PFSK-1 (cell line): ENCODE measurements around the gene OXER1.

Source experiments
- POLR2AphosphoS5 ChIP-seq: IDR thresholded peaks from 2 replicates; pipeline ENCODE4 v1.6.1; 2012; ENCODE audit warnings: low read depth, mild to moderate bottlenecking, control low read depth, low read length, moderate library complexity
- SIN3A ChIP-seq: IDR thresholded peaks from 2 replicates; pipeline ENCODE4 v1.6.1; 2012; ENCODE audit warnings: mild to moderate bottlenecking, low read length, moderate library complexity, borderline replicate concordance; ENCODE audit not compliant: insufficient read depth
- TAF1 ChIP-seq: IDR thresholded peaks from 2 replicates; pipeline ENCODE4 v1.6.1; 2012; ENCODE audit warnings: low read length, control low read depth, borderline replicate concordance; ENCODE audit not compliant: insufficient read depth
- TF ChIP-seq, protein P1 (sequence below), 2 experiments: IDR thresholded peaks; 2 replicates each; pipeline versions ENCODE4 v1.6.1 to v1.8.0; 2011 to 2012; ENCODE audit warnings: low read depth in 2 of 2, low read length in 2 of 2, control low read depth in 1 of 2, inconsistent platforms in 1 of 2, mild to moderate bottlenecking in 1 of 2, moderate library complexity in 1 of 2; ENCODE audit not compliant: insufficient read depth in 1 of 2

DNA sequence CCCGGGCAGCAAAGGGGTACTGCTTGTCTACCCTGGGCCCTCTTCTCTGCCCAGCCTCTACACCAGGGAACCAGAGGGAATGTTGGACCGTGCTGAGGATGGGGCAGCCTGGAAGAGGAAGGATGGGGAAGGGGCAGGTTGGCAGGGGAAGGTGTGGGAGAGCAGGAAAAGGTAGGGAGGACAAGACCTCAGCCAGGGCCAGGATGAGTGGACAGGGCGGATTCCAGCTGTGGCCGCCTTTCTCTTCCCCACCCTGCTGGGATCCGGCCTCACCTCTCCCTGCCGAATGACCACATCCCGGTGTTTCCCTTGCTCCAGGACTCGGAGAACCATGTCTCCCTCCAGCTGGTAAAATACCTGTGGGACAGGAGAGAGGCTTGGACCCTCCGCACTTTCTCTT is 19.6 kb upstream of the OXER1 start:
- no peak for TF ChIP-seq TAF1
- TF ChIP-seq, protein P1, sequence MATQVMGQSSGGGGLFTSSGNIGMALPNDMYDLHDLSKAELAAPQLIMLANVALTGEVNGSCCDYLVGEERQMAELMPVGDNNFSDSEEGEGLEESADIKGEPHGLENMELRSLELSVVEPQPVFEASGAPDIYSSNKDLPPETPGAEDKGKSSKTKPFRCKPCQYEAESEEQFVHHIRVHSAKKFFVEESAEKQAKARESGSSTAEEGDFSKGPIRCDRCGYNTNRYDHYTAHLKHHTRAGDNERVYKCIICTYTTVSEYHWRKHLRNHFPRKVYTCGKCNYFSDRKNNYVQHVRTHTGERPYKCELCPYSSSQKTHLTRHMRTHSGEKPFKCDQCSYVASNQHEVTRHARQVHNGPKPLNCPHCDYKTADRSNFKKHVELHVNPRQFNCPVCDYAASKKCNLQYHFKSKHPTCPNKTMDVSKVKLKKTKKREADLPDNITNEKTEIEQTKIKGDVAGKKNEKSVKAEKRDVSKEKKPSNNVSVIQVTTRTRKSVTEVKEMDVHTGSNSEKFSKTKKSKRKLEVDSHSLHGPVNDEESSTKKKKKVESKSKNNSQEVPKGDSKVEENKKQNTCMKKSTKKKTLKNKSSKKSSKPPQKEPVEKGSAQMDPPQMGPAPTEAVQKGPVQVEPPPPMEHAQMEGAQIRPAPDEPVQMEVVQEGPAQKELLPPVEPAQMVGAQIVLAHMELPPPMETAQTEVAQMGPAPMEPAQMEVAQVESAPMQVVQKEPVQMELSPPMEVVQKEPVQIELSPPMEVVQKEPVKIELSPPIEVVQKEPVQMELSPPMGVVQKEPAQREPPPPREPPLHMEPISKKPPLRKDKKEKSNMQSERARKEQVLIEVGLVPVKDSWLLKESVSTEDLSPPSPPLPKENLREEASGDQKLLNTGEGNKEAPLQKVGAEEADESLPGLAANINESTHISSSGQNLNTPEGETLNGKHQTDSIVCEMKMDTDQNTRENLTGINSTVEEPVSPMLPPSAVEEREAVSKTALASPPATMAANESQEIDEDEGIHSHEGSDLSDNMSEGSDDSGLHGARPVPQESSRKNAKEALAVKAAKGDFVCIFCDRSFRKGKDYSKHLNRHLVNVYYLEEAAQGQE (IDR thresholded peaks at IDR 0.05; ENCODE audit: insufficient read depth in 1 of 2, low read depth in 2 of 2, low read length in 2 of 2) = no peak
- no peak for TF ChIP-seq POLR2AphosphoS5
- no peak for TF ChIP-seq SIN3A
